Epithelial cell of prostate (primary cell): ENCODE measurements around the gene CDK17.

Source experiments
- DNase-seq: peaks from one replicate; pipeline ENCODE4 v3.0.0-alpha.2; 2011; ENCODE audit warnings: low read depth, low spot score
- H3K27ac ChIP-seq: fragments of 450-650 bp; 2 replicates; pipeline ENCODE4 v1.5.1; 2017; ENCODE audit warnings: mild to moderate bottlenecking

Gene CDK17

GRCh38 chr12:96228566-96229248 lies 171.5 kb downstream of the CDK17 start:
- peak overlapping the region; percentile 54 for H3K27ac ChIP-seq
- DNase-seq: no peak
